ENCODE data around the gene PLAGL2. TPM values are rescaled to one million over a fixed set of nuclear protein-coding genes. Genes with fewer than 3 reads are reported as not detected.
A peak's percentile ranks its signal among the peaks of the same experiment; 100 is the strongest.
"Not testable (repeated sequence)": the region's sequence is repeated elsewhere in the genome, so short reads cannot be mapped to it uniquely, and the experiment has no call there.

The PLAGL2 gene
- total RNA-seq, 1 donor from 2014 or later = 17.6 TPM

GRCh38 chr20:32201296-32201976, 6.1 kb downstream of the PLAGL2 start:
- no peak for TF ChIP-seq CTCF (IDR thresholded peaks at IDR 0.05)
- no peaks in the 10 kb centered on the region for H3K27me3 ChIP-seq (ENCODE audit: low read depth)
- ATAC-seq = peak; percentile 15 to 39

GRCh38 chr20:32199006-32199405, 8.5 kb downstream of the PLAGL2 start:
- no peaks in the 10 kb centered on the region for H3K9me3 ChIP-seq
- no peak for DNase-seq
- H3K36me3 ChIP-seq = peaks cover 72% of the 10 kb centered on the region
- intact Hi-C loops (cut with DNase I) = no loop called here
- no peak for TF ChIP-seq CTCF (IDR thresholded peaks at IDR 0.05)
- H3K4me3 ChIP-seq = no peak overlapping the region
- ATAC-seq = no peak
- no peak overlapping the region for H3K27ac ChIP-seq
- peaks cover 42% of the 10 kb centered on the region for H3K4me1 ChIP-seq
- no peaks in the 10 kb centered on the region for H3K27me3 ChIP-seq (ENCODE audit: low read depth)

More at GRCh38 chr20:32201296-32201976, 6.1 kb downstream of the PLAGL2 start:
- intact Hi-C loops (cut with DNase I) = no loop called here
- Histone ChIP-seq H3K4me1 (peaks cover 61% of the 10 kb centered on the region), H3K9me3 (no peaks in the 10 kb centered on the region), H3K36me3 (peaks cover 56% of the 10 kb centered on the region), H3K4me3 (peak overlapping the region; percentile 7), H3K27ac (peak overlapping the region; percentile 94)
- DNase-seq = no peak

- Histone ChIP-seq H3K4me1 (peaks cover 42% of the 10 kb centered on the region), H3K36me3 (peaks cover 72% of the 10 kb centered on the region)
- H3K4me3 ChIP-seq; intact Hi-C loops (cut with DNase I); H3K27me3 ChIP-seq (ENCODE audit: low read depth); H3K27ac ChIP-seq; ATAC-seq; DNase-seq; H3K9me3 ChIP-seq: not testable (repeated sequence)
Observed at GRCh38 chr20:32197136-32197535, 10.4 kb downstream of the PLAGL2 start.

GRCh38 chr20:32196613-32197012, 10.9 kb downstream of the PLAGL2 start:
- H3K4me3 ChIP-seq; intact Hi-C loops (cut with DNase I); H3K27ac ChIP-seq; ATAC-seq; H3K27me3 ChIP-seq (ENCODE audit: low read depth); DNase-seq; H3K9me3 ChIP-seq: not testable (repeated sequence)
- H3K36me3 ChIP-seq = peaks cover 67% of the 10 kb centered on the region
- peaks cover 42% of the 10 kb centered on the region for H3K4me1 ChIP-seq

GRCh38 chr20:32195581-32195980, 12.0 kb downstream of the PLAGL2 start:
- DNase-seq (no peak), ATAC-seq (peak in 1 of 2 donors; percentile 18)
- Histone ChIP-seq H3K4me1 (peaks cover 40% of the 10 kb centered on the region), H3K9me3 (no peaks in the 10 kb centered on the region), H3K27me3 (ENCODE audit: low read depth) (no peaks in the 10 kb centered on the region), H3K36me3 (peaks cover 58% of the 10 kb centered on the region), H3K27ac (no peak overlapping the region), H3K4me3 (no peak overlapping the region)
- no peak for TF ChIP-seq CTCF (IDR thresholded peaks at IDR 0.05)
- intact Hi-C loops (cut with DNase I) = no loop called here

- Histone ChIP-seq H3K9me3 (no peaks in the 10 kb centered on the region), H3K27ac (no peak overlapping the region), H3K27me3 (ENCODE audit: low read depth) (no peaks in the 10 kb centered on the region), H3K36me3 (peaks cover 42% of the 10 kb centered on the region), H3K4me1 (peaks cover 50% of the 10 kb centered on the region), H3K4me3 (no peak overlapping the region)
- no peak for ATAC-seq
- TF ChIP-seq CTCF (IDR thresholded peaks at IDR 0.05) = no peak
- intact Hi-C loops (cut with DNase I) = no loop called here
- DNase-seq = no peak
Observed at GRCh38 chr20:32193996-32194395, 13.5 kb downstream of the PLAGL2 start.

GRCh38 chr20:32193336-32193735, 14.2 kb downstream of the PLAGL2 start:
- intact Hi-C loops (cut with DNase I); ATAC-seq; DNase-seq; H3K27ac ChIP-seq; H3K4me3 ChIP-seq; H3K9me3 ChIP-seq; H3K27me3 ChIP-seq (ENCODE audit: low read depth): not testable (repeated sequence)
- Histone ChIP-seq H3K4me1 (peaks cover 56% of the 10 kb centered on the region), H3K36me3 (peaks cover 36% of the 10 kb centered on the region)
